Left lobe of liver (tissue), 2 donors: Measurements from ENCODE around the gene TMEM123. TPM values are rescaled to one million over a fixed set of nuclear protein-coding genes. Genes with fewer than 3 reads are reported as not detected.

ENCODE experiments used
- ATAC-seq: fragments of 200-7000 bp; cut with Tn5 transposase; one replicate; pipeline ENCODE4 v1.9.1; 2020; ENCODE audit warnings: mild to moderate bottlenecking, moderate library complexity
- DNase-seq: peaks from one replicate; pipeline ENCODE4 v3.0.0-alpha.2; 2020; ENCODE audit warnings: low spot score
- total RNA-seq: library from RNA; stranded (reverse); gene quantifications from one replicate; pipeline ENCODE4 v1.2.1, GENCODE V29; 2021
- donor health status: DM: no; HTN: no; CAD: no; lungs with moderate emphysema.
- donor health status: DM: no; HTN: yes; CAD: no.

The TMEM123 gene
- total RNA-seq, 1 donor from 2014 or later, result 156 TPM

DNA sequence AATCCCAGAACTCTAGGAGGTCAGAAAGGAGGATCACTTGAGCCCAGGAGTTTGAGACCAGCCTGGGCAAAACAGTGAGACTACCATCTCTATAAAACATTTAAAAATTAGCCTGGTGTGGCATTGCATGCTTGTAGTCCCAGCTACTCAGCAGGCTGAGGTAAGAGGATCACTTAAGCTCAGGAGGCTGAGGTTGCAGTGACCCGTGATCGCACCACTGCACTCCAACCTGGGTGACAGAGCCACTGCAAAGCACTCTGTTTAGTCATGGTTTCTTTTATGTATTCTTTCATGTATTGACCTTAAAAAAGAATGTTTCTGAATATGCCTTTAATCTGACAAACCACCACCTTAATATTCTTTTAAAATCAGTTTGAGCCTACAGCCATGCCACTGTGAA is 53.4 kb downstream of the TMEM123 start:
- DNase-seq, result no peak
- no peak for ATAC-seq

DNA sequence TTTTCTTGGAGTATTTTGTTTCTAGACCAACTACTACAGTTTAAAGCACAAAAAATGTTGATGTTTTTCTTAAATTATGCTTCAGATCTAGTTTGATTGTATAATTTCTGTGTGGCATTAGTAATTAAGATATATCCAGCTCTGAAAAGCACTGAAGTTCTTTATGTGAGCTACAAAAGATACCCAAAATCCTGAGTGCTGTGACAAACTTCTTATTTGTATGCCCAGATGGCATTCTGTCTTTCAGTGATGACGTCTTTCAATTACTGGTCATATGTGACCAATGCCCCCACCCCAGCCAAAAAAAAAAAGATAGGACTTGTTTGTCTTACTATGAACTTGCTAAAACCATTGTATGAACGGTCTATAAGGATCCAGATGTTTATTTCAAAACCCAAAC is 54.3 kb downstream of the TMEM123 start:
- DNase-seq (no peak), ATAC-seq (no peak)

DNA sequence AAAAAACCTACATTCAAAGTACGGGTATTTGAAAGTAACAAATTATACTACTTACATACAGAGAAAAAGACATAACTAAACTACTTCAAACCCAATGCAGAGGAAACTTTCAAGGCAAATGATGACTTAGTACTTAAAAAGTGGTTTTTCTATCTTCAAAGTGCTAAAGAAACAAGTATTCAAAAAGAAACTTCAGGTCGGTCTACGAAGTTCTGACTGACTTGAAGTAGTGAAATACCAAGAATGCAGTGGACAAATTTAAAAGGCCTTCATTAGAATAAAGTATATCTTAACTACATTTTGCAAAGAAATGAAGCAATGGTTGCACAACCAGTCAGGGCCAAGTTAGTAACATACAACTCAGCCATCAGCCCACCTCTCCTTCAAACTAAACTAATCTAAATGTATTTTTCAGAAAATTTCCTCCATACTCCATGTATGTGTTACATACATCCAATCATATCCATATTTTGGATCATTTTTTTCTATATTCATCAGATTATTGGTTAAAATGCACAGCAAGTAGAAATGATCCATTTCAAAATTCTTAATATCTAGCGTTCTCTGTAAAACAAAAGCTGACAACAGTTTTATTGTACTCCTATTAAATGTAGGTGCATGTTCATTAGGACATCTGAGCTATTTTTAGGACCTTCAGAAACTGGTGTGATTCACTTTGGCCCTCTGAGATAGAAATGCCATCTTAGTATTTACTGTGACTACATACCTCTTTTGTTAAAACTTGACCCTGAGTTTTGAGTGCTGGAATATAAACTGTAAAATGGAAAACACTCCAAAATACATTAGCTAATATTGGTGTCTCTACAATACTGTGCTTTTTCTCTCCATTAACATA is 55.6 kb downstream of the TMEM123 start:
- ATAC-seq, result no peak
- no peak for DNase-seq

DNA sequence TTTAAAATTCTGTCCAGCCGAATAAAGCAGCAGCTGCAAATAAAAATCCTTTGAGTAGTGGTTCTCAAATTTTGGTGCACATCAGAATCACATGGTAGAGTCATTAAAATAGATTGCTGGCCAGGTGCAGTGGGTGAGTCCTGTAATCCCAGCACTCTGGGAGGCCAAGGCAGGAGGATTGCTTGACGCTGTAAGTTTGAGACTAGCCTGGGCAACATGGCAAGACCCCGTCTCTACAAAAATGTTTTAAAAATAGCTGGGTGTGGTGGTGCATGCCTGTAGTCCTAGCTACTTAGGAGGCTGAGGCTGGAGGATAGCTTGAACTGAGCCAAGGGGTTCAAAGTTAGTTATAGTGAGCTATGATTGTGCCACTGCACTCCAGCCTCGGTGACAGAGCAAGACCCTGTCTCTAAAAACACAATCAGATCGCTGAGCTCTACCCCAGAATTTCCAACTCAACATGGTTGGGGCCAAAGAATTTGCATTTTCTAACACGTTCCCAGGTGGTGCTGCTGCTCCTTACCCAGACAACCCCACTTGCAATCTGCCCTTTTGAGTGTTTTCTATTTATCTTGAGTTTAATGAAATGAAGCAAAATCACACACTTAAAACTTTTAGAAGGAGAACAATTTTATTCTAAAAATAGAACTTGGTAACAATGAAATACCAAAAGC is 56.7 kb downstream of the TMEM123 start:
- ATAC-seq (no peak), DNase-seq (no peak)

DNA sequence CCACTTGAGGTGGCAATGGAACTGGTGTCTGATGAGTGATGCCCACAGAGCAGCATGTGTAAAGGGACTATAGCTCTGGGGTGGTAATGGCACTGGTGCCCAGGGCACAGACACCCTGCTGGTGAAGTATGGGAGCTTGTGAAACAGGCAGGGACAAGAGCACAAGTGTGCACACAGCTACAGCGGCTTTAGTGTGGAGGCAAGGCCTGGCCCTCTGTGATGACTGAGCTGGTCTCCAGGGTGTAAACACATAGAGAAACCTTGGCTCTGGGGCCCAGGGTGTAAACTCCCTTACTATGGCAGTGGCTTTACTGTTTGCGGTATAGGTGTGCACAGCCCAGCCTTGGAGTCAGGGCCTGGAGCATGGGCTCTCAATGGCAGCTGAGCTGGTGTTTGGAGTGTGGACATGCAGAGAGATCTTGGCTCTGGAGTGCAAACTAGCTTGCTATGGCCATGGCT is 59.3 kb downstream of the TMEM123 start:
- ATAC-seq (peak; percentile 5), DNase-seq (no peak)

DNA sequence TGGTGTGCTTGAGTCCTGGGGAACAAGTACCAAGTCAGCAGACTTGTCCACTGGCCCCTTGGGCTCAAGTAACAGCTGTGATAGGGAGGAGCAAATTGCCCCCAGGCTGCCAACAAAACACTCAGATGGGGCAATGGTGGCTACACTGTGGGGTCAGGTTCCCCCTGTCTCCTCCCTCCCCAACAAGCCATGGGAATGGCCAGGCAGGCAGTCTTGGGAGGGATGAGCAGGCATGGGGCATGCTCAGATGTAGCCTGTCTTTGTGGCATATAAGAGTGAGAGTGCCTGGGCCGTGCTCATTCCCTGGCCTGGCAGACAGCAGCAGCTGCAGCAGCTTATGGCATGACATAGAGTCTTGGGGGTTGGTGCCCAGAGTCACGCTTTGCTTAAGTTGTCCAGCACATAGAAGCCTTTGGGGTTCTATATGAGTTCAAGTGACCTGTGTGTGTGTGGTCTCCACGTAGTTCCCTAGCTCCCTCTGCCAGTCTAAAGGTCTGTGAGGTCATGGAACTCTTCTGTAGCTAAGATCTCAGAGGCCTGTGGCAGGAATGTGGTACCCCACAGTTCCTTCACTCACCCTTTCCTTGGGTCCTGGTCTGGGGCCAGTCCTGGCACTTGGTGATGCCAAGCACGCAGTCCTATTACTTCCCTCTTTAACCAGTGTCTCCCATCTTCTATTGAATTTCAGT is 60.9 kb downstream of the TMEM123 start:
- ATAC-seq (peak; percentile 2), DNase-seq (no peak)

DNA sequence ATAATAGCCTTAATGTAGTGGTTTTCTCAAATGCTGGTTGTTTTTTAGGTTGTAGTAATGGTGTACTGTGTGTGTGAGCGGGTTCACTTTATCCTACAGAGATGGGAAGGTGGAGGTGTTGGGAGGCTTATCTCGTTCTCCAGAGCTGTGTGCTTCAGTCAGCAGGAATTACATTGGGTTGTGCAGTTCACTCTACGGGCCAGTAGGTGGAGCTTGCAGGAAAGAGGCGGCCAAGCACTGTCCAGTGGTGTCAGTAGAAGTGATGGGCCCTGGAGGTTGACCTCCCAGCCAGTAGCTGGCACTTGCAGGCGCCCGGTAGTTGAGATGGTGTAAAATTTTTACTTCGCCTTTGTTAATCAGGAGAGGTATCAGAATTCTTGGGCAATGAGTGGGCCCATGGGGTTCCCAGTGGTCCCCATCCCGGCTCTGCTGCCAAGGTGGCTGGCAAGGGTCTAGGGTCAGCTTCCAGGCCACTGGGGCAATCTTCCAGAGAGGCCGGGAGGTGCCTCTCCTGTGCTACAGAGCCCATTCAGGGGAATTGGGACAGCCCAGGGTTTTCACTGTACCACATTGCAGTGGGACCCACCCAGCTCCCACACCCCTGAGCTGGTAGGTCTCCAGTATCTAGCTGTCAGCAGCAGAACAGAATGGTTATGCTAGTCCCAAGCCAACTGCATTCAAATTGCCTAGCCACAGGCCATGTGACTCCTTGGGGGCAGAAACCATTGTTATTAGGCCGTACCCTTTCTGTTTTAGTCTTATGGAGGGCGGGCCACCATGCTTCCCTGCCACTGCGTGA is 61.7 kb downstream of the TMEM123 start:
- DNase-seq, result peak; percentile 74

DNA sequence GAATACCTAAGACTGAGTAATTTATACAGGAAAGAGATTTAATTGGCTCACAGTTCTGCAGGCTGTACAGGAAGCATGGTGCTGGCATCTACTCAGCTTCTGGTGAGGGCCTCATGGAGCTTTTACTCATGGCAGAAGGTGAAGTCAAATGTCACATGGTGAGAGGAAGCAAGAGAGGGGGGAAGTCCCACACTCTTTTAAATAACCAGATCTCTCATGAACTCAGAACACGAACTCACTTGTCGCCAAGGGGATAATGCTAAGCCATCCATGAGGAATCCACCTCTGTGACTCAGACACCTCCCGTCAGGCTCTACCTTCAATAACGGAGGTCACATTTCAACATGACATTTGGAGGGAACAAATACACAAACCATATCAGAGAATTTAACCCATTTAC is 63.3 kb downstream of the TMEM123 start:
- DNase-seq, result no peak

More for the DNA sequence above, 61.7 kb downstream of the TMEM123 start:
- ATAC-seq, result peak; percentile 97

DNA sequence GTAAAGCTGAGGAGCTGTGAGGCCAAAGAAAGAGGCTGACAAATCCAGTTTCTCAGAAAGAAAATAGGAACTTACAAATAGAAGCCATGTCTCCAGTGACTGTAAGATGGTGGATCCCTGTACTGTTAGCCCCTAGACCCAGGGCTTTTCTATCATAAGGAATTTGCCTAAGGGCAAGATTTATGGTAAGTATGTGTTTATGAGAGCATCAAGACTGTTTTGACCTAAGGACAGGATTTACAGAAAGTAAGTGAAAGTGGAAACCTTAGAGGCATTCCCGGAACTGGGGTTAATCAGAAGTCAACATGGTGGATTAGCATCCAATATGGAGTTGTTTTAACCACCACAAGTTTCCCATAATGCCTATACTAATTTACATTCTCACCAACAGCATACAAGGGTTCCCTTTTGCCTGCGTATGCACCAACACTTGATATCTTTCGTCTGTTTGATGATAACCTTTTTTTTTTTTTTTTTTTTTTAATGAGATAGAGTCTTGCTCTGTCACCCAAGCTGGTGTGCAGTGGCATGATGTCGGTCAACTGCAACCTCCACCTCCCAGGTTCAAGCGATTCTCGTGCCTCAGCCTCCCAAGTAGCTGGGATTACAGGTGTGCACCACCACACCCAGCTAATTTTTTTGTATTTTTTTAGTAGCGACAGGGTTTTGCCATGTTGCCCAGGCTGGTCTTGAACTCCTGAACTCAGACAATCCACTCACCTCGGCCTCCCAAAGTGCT is 65.4 kb downstream of the TMEM123 start:
- ATAC-seq, result no peak
- no peak for DNase-seq

More for the DNA sequence above, 63.3 kb downstream of the TMEM123 start:
- no peak for ATAC-seq

DNA sequence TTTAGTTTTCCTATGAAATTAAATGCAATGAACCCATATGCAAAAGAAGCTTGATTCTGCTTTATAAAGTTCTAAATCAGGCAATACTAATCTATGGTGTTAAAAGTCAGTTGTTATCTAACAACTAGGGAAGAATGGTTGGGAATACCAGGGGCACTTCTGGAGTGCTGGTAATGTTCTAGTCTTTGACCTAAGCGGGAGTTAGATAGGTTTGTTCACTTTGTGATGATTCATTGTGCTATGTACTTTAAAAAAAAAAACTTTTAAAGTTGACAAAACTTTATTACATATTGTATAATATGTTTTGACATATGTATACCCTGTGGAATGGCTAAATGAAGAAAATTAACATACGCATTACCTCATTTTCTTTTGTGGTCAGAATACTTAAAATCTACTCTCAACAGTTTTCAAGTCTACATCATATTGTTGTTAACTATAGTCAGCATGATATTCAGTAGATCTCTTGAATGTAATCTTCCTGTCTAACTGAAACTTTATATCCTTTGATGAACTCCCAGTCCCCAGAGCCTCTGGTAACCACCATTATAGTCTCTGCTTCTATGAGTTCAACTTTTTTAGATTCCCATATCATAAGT is 66.3 kb downstream of the TMEM123 start:
- no peak for DNase-seq
- no peak for ATAC-seq

DNA sequence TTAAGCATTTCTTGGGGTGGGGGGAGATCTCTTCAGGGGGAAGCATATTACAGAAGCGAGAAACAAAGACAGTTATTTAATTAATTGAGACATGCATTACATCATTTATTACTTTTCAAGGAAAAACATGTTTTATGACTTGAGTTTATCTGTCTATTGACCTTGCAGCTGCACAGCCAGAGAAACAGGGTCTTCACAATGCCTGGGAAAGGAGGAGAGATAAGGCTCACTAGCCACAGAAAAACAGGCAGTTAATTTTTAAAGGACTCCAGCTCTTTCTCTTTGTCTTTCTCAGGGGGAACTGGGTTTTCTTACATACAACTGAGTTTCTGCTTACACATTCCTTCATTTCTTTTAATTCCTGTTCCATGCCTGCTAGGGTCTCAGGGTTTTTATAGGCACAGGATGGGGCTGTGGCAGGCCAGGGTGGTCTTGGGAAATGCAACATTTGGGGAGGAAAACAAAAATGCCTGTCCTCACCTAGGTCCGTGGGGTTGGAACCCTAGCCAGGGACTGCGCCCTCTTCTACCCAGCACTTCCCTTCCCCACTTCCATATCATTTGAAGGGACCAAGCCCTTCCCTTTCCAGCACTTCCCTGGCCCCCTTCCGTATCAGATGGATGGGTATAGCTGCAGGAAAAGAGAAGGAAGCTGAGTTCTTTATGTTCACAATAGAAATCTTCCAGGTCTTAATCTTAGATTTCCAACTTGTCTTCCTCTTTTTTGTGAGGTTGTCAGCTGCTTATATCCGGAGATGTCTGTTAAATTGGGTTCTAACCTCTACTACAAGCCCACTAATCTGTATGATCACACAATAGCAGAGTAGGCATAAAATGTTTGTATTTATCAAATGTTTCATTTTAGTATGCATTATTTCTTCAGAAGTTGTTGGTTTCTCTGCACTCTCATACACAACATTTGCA is 67.2 kb downstream of the TMEM123 start:
- DNase-seq, result no peak

DNA sequence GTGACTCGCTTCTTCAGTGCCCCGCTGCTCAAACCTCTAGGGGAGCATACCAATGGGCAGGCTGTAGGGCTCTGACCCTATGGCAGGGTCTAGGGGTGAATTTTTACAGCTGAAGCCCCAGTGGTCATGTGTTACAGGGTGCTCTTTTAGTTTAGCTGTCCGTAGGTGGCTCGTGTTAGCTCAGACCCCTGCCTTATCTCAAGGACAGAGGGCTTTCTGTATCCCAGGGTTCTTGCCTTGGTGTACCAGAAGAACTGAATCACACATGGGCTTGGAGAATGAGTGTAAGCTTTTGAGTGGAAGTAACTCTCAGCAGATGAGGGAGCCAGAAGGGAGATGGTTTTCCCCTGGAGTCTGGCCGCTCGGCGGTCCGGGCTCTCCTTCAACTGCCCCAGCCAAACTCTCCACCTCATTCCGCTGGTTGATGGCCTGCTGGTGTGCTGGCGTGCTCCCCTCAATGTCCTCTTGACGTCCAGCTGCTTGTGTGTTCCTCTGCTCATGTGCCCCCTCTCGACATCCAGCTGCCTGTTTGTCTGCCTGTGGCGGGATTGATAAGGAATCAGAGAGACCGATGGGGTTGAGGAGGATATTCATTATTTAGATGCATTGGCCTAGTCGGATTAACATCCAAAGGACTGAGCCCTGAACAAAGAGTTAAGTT is 68.0 kb downstream of the TMEM123 start:
- no peak for ATAC-seq
- DNase-seq, result no peak

More for the DNA sequence above, 67.2 kb downstream of the TMEM123 start:
- ATAC-seq, result peak; percentile 30

DNA sequence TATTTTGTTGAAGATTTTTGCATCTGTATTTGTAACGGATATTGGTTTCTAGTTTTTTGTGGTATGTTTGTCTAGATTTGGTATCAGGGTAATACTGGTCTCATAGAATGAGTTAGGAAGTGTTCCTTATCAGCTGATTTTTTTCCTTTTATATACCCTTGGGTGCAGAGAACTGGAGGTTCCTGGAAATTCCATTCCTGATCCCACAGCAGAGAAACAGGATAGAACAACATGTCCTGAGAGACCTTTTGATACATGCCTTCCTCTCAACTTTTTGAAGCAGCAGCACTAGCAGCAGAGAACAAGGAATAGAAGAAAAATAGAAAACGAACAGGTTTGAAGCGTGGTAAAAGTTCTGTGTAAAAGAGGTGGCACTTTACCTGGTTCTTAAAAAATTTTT is 68.7 kb downstream of the TMEM123 start:
- no peak for DNase-seq
- no peak for ATAC-seq

DNA sequence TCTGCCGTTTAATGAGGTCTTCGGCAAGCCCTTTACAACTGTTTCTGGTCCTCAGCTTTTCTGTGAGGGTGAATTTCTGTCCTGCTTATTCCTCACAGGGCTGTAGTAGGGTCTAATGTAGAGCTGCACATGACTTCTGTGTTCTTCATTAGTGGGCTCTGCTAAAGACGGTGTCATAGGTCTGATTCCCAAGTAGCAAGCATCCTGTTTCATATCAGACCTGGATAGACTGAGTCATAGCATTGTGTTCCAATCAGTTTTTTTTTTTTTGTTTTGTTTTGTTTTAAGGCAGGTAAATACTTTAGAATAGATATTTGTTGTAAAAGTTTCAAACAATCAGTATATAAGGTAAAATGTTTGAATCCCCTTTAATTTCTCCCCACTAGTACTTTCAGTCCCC is 70.2 kb downstream of the TMEM123 start:
- ATAC-seq (no peak), DNase-seq (no peak)

DNA sequence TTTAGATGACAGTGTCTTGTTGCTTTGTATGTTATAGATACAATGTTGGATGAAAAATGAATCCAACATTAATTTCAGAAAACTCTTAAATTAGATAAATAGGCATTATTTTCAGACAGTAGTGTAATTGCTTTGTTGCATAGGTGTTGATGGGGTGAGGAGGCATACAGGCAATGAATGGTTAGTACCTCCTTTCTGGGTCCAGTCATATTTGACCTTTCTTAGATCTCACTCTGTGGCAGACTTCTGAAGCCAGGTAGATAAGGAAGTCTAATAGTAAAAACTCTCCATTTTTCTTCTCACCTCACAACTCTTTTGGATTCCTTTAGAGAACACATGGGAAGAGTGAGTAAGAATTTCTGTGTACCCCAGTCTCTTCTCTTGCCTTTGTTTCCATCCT is 73.7 kb downstream of the TMEM123 start:
- ATAC-seq (no peak), DNase-seq (no peak)

DNA sequence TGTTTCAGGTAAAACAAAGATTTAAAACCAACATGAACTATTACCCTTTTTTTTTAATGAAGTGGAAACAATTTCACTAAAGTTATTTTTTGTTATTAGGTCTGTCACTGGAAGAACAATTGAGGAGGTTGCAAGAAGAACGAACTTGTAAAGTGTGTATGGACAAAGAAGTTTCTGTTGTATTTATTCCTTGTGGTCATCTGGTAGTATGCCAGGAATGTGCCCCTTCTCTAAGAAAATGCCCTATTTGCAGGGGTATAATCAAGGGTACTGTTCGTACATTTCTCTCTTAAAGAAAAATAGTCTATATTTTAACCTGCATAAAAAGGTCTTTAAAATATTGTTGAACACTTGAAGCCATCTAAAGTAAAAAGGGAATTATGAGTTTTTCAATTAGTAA is 74.7 kb downstream of the TMEM123 start:
- DNase-seq (no peak), ATAC-seq (no peak)

DNA sequence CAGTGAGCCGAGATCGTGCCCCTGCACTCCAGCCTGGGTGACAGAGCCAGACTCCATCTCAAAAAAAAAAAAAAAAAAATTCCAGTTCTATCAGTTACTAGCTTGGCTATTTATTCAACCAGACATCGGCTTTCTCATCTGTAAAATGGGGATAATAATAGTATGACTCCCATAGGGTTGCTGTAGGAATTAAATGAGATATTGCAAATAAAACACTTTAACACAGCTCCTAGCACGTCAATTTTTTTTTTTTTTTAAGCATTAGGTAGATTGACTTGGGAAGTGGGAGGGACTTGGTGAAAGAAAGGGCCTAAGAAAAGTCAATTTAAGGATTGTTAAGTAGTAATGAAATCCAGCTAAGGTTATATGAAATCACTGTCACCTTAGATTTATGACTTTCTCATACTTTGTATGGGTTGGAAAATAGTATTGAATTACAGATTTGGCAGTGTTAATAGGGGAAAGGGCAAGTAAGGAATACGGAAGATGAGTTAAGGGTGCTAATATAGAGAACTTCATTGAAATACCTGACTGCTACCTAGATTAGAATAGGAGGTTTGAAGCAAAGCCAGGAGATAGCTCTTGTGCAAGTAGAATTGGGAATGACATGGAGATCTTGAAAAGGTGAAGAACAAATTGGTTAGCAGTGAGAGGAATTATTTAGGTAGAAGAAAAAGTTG is 76.7 kb downstream of the TMEM123 start:
- peak; percentile 31 for ATAC-seq
- no peak for DNase-seq
